ENCODE data around the gene PRF1.
"Not testable (repeated sequence)": the region's sequence is repeated elsewhere in the genome, so short reads cannot be mapped to it uniquely, and the experiment has no call there.

PRF1 gene

GRCh38 chr10:70592746-70593512 is 9.6 kb downstream of the PRF1 start:
- peak; percentile 42 for DNase-seq

GRCh38 chr10:70592186-70592735 is 10.3 kb downstream of the PRF1 start:
- DNase-seq, result peak; percentile 37

- peak; percentile 41 for DNase-seq
Measured at GRCh38 chr10:70590655-70591416, 11.7 kb downstream of the PRF1 start.

DNA sequence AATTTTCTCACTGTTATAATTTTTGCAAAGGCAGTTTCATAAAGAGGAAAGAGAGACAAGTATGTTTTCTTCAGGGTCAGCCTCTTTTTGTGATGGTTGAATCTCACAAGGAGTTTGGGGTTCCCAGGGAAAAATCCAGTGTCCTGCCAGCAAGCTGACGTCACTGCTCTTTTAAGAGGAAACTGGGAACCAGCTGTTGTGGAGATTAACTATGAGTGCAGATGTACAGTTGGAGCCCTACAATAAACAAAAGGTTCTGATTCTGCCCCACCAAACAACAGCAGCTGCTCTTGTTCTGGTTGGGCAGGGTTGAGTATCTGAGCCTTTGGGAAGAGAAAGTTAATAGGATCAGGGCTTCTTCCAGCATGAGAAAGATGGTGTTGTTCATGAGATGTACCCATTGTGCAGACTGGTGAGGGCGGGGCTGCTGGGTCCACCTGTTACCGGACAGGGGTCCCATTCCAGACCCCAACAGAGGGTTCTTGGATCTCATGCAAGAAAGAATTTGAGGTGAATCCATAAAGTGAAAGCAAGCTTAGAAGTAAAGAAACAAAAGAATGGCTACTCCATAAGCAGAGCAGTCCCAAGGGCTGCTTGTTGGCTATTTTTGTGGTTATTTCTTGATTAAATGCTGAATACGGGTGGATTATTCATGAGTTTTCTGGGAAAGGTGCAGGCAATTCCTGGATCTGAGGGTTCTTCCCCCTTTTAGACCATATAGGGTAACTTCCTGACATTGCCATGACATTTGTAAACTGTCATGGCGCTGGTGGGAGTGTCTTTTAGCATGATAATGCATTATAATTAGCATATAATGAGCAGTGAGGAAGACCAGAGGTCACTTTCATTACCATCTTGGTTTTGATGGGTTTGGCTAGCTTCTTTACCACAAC is 12.5 kb downstream of the PRF1 start:
- peak; percentile 33 for DNase-seq

- peak; percentile 34 for DNase-seq
Measured at GRCh38 chr10:70588859-70589570, 13.5 kb downstream of the PRF1 start.

DNA sequence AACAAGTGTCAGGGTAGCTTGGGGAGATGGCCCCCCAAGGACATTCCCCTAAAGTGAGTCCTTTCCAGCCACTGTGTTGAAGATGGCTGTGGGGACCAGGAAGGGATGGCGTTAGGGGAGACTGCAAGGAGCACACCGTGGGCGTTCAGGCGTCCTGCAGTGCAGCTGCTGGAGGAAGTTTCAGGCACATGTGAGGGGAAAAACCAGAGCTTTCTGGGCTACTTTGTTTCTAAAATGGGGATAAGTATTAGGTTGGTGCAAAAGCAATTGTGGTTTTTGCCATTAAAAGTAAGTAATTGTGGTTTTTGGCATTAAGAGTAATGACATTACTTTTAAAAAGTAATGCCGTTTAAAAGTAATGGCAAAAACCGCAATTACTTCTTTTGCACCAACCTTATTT is 14.3 kb downstream of the PRF1 start:
- peak; percentile 45 for DNase-seq

DNA sequence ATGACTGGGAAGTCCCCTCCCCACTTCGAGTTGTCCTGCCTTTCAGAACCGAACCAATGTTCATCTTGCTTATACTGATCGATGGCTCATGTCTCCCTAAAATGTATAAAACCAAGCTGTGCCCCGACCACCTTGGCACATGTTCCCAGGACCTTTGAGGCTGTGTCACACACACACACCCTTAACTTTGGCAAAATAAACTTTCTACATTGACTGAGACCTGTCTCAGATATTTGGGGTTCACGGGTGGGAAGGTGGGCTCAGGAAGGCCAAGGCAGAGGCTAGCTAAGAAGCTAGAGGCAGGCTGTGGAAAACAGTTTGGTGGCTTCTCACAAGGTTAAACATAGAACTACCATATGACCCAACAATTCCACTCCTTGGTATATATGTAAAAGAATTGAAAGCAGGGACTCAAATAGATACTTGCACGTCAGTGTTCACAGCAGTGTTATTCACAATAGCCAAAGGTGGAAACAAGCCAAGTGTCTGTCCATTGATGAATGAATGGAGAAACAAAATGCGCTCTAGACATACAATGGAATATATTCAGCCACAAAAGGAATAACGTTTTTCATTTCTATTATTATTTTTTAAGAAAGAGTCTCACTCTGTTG is 15.4 kb downstream of the PRF1 start:
- peak; percentile 52 for DNase-seq

DNA sequence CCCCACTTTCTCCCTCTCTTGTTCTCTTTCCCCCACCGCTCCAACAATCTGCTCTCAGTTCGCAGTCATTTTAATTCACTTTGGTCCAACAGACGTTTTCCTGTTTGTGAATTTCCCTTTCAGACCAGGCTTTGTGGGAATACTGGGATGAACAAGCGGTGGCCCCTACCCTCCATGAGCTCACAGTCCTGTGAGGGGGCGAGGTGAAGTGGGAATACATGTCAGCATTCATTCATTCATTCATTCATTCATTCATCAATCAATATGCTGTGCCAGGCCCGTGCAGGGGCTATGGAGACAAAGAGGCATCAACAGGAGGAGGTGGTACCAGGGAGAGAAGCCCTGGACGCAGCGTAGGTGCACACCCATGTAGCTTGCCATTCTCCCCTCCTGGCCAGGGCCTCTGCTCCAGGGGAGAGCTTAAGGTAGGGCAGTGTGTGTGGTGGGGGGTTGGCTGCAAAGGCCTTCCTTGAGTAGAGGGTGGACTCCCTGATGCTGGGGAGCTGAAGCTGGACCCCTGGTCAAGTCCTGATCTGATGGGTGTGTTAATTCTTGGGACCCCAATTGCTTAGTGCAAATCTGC is 16.1 kb downstream of the PRF1 start:
- DNase-seq, result peak; percentile 52

- DNase-seq, result peak; percentile 49
Measured at GRCh38 chr10:70585578-70586169, 16.9 kb downstream of the PRF1 start.

- peak; percentile 49 for DNase-seq
Measured at GRCh38 chr10:70584909-70585544, 17.5 kb downstream of the PRF1 start.

DNA sequence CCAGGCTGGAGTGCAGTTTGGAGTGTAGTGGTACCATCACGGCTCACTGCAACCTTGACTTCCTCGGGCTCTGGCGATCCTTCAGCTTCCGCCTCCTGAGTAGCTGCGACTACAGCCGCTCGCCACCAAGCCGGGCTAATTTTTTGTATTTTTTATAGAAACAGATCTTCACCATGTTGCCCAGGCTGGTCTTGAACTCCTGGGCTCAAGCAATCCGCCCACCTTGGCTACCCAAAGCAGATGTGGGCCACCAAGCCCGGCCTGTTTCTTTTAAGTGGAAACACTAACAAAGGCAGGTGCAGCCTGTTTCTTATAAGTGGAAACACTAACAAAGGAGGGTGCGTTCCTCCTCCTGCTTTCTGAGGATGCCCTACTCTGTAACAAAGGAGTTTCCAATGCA is 18.2 kb downstream of the PRF1 start:
- peak; percentile 34 for DNase-seq

DNA sequence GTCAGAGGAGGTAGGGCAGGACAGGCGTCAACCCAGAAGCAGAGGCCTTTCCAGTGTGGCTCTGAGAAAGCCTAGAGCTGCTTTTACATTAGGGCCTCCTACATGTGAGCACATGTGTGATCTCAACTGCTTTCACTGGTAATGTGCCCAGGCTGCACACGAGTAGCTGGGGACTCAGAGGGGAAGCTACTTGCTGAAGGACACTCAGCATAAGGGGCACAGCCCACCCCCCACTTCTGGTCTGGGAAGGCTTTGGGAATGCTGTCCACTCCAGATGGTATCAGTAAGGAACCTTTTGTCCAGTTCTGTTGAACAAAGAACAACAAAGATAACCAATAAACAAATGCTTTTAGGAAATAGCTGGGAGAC is 18.9 kb downstream of the PRF1 start:
- peak; percentile 44 for DNase-seq

- peak; percentile 50 for DNase-seq
Measured at GRCh38 chr10:70582793-70583668, 19.5 kb downstream of the PRF1 start.

- not testable (repeated sequence) for DNase-seq
Measured at GRCh38 chr10:70581176-70581575, 21.4 kb downstream of the PRF1 start.

GRCh38 chr10:70579234-70580002 is 23.1 kb downstream of the PRF1 start:
- no peak for DNase-seq

DNA sequence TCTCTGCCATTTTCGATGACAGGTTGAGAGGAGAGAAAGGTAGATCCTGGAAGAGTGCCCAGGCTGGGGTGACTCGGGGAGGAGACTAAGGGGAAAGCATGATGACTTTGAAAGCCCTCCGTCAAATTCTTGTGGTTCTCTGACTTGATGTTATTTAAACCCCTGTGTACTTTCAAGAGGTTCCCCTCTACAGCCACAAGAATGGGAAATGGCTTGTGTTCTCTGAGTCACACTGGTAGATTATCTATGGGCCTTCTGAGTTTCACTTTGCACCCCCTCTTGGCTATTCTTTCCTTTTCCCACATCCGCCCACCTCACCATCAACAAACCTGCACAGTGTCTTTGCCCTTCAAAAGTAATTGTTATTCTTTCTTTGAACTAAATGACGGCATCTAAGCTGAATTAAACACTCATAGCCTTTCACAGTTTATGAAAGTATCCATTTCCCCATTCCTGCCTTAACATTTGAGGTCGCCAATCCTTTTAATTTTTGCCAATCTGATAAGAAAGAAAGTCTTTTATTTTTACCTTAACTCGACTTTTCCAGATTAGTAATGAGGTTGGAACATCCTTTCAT is 24.1 kb downstream of the PRF1 start:
- peak; percentile 81 for DNase-seq

DNA sequence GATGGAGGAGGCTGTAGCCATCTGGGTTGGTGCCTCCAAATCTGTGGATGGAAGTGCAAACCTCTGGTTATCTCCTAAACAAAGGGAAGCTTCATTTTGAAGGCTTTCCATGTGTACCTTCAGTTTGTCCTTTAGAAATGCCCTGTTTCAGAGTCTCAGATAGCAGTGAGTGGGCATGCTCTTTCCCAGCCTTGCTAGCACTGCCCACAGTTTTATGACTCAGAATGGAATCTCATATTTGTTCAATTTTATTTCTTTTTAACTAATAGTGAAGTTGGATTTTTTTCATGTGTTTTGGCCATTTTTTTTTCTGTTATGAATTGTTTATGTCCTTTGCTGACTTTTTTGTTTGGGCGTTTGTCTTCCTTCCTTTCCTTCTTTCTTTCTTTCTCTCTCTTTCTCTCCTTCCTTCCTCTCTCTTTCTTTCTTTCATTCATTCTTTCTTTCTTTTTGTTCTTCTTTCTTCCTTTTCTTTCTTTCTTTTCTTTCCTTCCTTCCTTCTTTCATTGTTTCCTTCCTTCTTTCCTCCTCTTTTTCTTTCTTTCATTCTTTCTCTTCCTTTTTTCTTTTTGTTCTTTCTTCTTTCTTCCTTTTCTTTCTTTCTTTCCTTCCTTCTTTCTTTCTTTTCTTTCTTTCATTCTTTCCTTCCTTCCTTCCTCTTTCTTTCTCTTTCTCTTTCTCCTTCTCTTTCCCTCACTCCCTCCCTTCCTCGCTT is 25.6 kb downstream of the PRF1 start:
- DNase-seq, result no peak

Measured in activated CD8-positive, alpha-beta memory T cell treated with anti-CD3 and anti-CD28 coated beads, Interleukin-2, amount 50 U/mL, for 48 hours (primary cell).